ENCODE results near the gene ATXN2. TPM values are rescaled to one million over a fixed set of nuclear protein-coding genes. Genes with fewer than 3 reads are reported as not detected.

The ATXN2 gene
- total and polyA plus RNA-seq, 4 donors = 11.5 to 33.1 (median 22.1) TPM

DNA sequence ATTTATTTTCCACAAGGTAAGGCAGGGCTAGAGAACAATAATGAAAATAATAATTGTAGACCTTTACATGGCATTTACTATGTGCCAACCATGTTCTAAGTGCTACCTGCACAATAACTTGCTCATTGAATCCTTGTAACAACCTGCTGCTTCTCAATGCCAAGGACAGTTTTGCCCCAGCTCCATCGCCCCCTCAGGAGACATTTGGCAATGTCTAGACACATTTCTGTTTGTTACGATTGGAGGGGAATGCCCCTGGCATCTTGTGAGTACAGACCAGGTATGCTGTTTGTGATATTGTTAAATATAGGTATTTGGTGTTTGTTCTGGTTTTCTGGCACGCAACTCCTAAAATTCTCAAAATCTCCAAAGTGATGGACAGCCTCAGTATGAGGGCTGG lies 8.1 kb upstream of the ATXN2 start:
- WGBS = 81% methylated on average over 3 of the region's 3 CpGs
- Histone ChIP-seq H3K9me3 (ENCODE audit: control insufficient read depth in 4 of 4, low read length in 3 of 4) (no peaks in the 10 kb centered on the region), H3K4me1 (ENCODE audit: control insufficient read depth in 4 of 4, insufficient read depth in 4 of 4, low read length in 3 of 4) (peaks cover 0 to 3% (median 2%) of the 10 kb centered on the region in 4 donors), H3K9ac (ENCODE audit: low read depth in 1 of 2, low read length in 2 of 2) (no peak overlapping the region), H3K27ac (ENCODE audit: low read depth in 1 of 2, low read length in 2 of 2) (no peak overlapping the region), H3K4me3 (ENCODE audit: low read depth in 1 of 3, low read length in 3 of 3) (no peak overlapping the region), H3K36me3 (ENCODE audit: control insufficient read depth in 4 of 4, insufficient read depth in 3 of 4, low read depth in 1 of 4, low read length in 3 of 4) (no peaks in the 10 kb centered on the region), H3K27me3 (ENCODE audit: control insufficient read depth in 4 of 4, insufficient read depth in 4 of 4, low read length in 3 of 4) (no peaks in the 10 kb centered on the region)
- no peak for DNase-seq (ENCODE audit: low spot score)
- TF ChIP-seq EGR1 (IDR thresholded peaks at IDR 0.05; ENCODE audit: low read depth in 2 of 2) (no peak), JUND (IDR thresholded peaks at IDR 0.05) (no peak), FOXA2 (IDR thresholded peaks at IDR 0.05) (no peak), HNF4A (conservative IDR thresholded peaks at IDR 0.05) (no peak), RAD21 (IDR thresholded peaks at IDR 0.05) (no peak), YY1 (IDR thresholded peaks at IDR 0.05) (no peak), GABPA (IDR thresholded peaks at IDR 0.05 in 1 of 2, conservative IDR thresholded peaks at IDR 0.05 in 1 of 2) (no peak), NR2F2 (IDR thresholded peaks at IDR 0.05) (no peak), SP1 (IDR thresholded peaks at IDR 0.05) (no peak), FOXA1 (IDR thresholded peaks at IDR 0.05) (no peak)
- TF ChIP-seq, protein P1, sequence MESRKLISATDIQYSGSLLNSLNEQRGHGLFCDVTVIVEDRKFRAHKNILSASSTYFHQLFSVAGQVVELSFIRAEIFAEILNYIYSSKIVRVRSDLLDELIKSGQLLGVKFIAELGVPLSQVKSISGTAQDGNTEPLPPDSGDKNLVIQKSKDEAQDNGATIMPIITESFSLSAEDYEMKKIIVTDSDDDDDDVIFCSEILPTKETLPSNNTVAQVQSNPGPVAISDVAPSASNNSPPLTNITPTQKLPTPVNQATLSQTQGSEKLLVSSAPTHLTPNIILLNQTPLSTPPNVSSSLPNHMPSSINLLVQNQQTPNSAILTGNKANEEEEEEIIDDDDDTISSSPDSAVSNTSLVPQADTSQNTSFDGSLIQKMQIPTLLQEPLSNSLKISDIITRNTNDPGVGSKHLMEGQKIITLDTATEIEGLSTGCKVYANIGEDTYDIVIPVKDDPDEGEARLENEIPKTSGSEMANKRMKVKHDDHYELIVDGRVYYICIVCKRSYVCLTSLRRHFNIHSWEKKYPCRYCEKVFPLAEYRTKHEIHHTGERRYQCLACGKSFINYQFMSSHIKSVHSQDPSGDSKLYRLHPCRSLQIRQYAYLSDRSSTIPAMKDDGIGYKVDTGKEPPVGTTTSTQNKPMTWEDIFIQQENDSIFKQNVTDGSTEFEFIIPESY (IDR thresholded peaks at IDR 0.05) = no peak

DNA sequence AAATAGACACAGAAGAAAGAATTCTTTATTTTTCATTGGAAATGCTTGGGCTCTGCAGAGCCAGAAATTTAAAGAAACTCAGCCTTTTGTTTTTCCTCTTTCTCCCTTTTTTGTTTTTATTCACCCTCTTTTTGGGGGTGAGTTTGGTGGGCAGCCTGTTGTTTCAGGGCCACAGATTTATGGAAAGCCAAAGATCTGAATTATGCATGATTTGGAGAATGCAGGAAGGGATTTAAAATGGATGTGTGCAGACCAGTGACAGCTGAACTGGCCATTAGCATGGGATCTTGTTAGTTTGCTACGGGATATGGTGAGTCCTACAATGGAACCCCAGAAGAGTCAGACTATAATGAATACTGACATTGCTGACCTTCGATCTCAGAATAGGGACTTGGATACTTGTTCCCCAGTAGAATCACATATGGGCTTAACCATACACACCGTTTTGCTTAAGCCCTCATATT lies 7.7 kb upstream of the ATXN2 start:
- no peaks in the 10 kb centered on the region for H3K36me3 ChIP-seq (ENCODE audit: control insufficient read depth in 4 of 4, insufficient read depth in 3 of 4, low read depth in 1 of 4, low read length in 3 of 4)
- H3K27ac ChIP-seq (ENCODE audit: low read depth in 1 of 2, low read length in 2 of 2) = no peak overlapping the region

More for the DNA sequence above, 7.7 kb upstream of the ATXN2 start:
- Histone ChIP-seq H3K9ac (ENCODE audit: low read depth in 1 of 2, low read length in 2 of 2) (no peak overlapping the region), H3K27me3 (ENCODE audit: control insufficient read depth in 4 of 4, insufficient read depth in 4 of 4, low read length in 3 of 4) (no peaks in the 10 kb centered on the region), H3K4me1 (ENCODE audit: control insufficient read depth in 4 of 4, insufficient read depth in 4 of 4, low read length in 3 of 4) (peaks cover 0 to 1% (median under 1%) of the 10 kb centered on the region in 4 donors), H3K9me3 (ENCODE audit: control insufficient read depth in 4 of 4, low read length in 3 of 4) (no peaks in the 10 kb centered on the region), H3K4me3 (ENCODE audit: low read depth in 1 of 3, low read length in 3 of 3) (no peak overlapping the region)
- TF ChIP-seq GABPA (IDR thresholded peaks at IDR 0.05 in 1 of 2, conservative IDR thresholded peaks at IDR 0.05 in 1 of 2) (no peak), HNF4G (IDR thresholded peaks at IDR 0.05) (no peak), HNF4A (conservative IDR thresholded peaks at IDR 0.05) (no peak), JUND (IDR thresholded peaks at IDR 0.05) (no peak), FOXA1 (IDR thresholded peaks at IDR 0.05) (no peak), RXRA (IDR thresholded peaks at IDR 0.05) (no peak)
- TF ChIP-seq, protein P2, sequence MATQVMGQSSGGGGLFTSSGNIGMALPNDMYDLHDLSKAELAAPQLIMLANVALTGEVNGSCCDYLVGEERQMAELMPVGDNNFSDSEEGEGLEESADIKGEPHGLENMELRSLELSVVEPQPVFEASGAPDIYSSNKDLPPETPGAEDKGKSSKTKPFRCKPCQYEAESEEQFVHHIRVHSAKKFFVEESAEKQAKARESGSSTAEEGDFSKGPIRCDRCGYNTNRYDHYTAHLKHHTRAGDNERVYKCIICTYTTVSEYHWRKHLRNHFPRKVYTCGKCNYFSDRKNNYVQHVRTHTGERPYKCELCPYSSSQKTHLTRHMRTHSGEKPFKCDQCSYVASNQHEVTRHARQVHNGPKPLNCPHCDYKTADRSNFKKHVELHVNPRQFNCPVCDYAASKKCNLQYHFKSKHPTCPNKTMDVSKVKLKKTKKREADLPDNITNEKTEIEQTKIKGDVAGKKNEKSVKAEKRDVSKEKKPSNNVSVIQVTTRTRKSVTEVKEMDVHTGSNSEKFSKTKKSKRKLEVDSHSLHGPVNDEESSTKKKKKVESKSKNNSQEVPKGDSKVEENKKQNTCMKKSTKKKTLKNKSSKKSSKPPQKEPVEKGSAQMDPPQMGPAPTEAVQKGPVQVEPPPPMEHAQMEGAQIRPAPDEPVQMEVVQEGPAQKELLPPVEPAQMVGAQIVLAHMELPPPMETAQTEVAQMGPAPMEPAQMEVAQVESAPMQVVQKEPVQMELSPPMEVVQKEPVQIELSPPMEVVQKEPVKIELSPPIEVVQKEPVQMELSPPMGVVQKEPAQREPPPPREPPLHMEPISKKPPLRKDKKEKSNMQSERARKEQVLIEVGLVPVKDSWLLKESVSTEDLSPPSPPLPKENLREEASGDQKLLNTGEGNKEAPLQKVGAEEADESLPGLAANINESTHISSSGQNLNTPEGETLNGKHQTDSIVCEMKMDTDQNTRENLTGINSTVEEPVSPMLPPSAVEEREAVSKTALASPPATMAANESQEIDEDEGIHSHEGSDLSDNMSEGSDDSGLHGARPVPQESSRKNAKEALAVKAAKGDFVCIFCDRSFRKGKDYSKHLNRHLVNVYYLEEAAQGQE (IDR thresholded peaks at IDR 0.05) = no peak
- TF ChIP-seq, protein P3, sequence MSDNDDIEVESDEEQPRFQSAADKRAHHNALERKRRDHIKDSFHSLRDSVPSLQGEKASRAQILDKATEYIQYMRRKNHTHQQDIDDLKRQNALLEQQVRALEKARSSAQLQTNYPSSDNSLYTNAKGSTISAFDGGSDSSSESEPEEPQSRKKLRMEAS (IDR thresholded peaks at IDR 0.05) = no peak
- TF ChIP-seq, protein P1 (IDR thresholded peaks at IDR 0.05) = no peak
- DNase-seq (ENCODE audit: low spot score) = no peak
- WGBS = 92% methylated on average over 3 of the region's 3 CpGs

Data from liver (tissue), 9 donors.